ENCODE results near the gene CCDC169.
A peak's percentile ranks its signal among the peaks of the same experiment; 100 is the strongest.
"Not testable (repeated sequence)": the region's sequence is repeated elsewhere in the genome, so short reads cannot be mapped to it uniquely, and the experiment has no call there.

CCDC169 gene

GRCh38 chr13:36313047-36313969 lies 15.7 kb upstream of the CCDC169 start:
- no peak for DNase-seq

- no peak for DNase-seq
Measured at GRCh38 chr13:36310417-36311108, 12.9 kb upstream of the CCDC169 start.

- no peak for DNase-seq
Measured at GRCh38 chr13:36302289-36302688, 4.7 kb upstream of the CCDC169 start.

- DNase-seq: not testable (repeated sequence)
Measured at GRCh38 chr13:36299469-36299868, 1.9 kb upstream of the CCDC169 start.

GRCh38 chr13:36298535-36299068 lies 988 bp upstream of the CCDC169 start:
- no peak for DNase-seq

GRCh38 chr13:36294096-36294495 lies 3.5 kb downstream of the CCDC169 start:
- DNase-seq: no peak

GRCh38 chr13:36293497-36293896 lies 4.1 kb downstream of the CCDC169 start:
- DNase-seq: no peak

- DNase-seq: no peak
Measured at GRCh38 chr13:36288794-36289391, 8.7 kb downstream of the CCDC169 start.

- no peak for DNase-seq
Measured at GRCh38 chr13:36286006-36286405, 11.6 kb downstream of the CCDC169 start.

- DNase-seq: peak; percentile 40
Measured at GRCh38 chr13:36282821-36283432, 14.7 kb downstream of the CCDC169 start.

GRCh38 chr13:36275190-36276002 lies 22.2 kb downstream of the CCDC169 start:
- DNase-seq: peak; percentile 68

- DNase-seq: no peak
Measured at GRCh38 chr13:36273431-36273830, 24.2 kb downstream of the CCDC169 start.

GRCh38 chr13:36261976-36262375 lies 35.6 kb downstream of the CCDC169 start:
- DNase-seq: no peak

GRCh38 chr13:36261011-36261410 lies 36.6 kb downstream of the CCDC169 start:
- no peak for DNase-seq

- DNase-seq: no peak
Measured at GRCh38 chr13:36259361-36260137, 38.1 kb downstream of the CCDC169 start.

- no peak for DNase-seq
Measured at GRCh38 chr13:36258831-36259230, 38.8 kb downstream of the CCDC169 start.

GRCh38 chr13:36251526-36251925 lies 46.1 kb downstream of the CCDC169 start:
- DNase-seq: no peak

- no peak for DNase-seq
Measured at GRCh38 chr13:36251017-36251416, 46.6 kb downstream of the CCDC169 start.

- no peak for DNase-seq
Measured at GRCh38 chr13:36248700-36249099, 48.9 kb downstream of the CCDC169 start.

GRCh38 chr13:36244990-36245389 lies 52.6 kb downstream of the CCDC169 start:
- DNase-seq: no peak

- DNase-seq: no peak
Measured at GRCh38 chr13:36244073-36244472, 53.5 kb downstream of the CCDC169 start.
